GM18526 (cell line): ENCODE results near the gene RAPGEF4.

Experiments
- POLR2A ChIP-seq: IDR thresholded peaks from 3 replicates; pipeline ENCODE4 v1.6.1; 2011; ENCODE audit not compliant: insufficient read length; ENCODE audit errors: extremely low read depth

RAPGEF4 gene

GRCh38 chr2:172735582-172736423, at the start of gene RAPGEF4:
Gene RAPGEF4 (plus strand): TSS chr2:172735845. CDS start chr2:172735984, 139 bp downstream.
- TF ChIP-seq POLR2A = no peak

- TF ChIP-seq POLR2A = no peak
Observed at GRCh38 chr2:172693037-172693436, 42.6 kb upstream of the RAPGEF4 start.

- no peak for TF ChIP-seq POLR2A
Observed at GRCh38 chr2:172693529-172694455, 41.9 kb upstream of the RAPGEF4 start.

- no peak for TF ChIP-seq POLR2A
Observed at GRCh38 chr2:172697296-172697695, 38.3 kb upstream of the RAPGEF4 start.

GRCh38 chr2:172698041-172698863, 37.4 kb upstream of the RAPGEF4 start:
- TF ChIP-seq POLR2A = no peak

- TF ChIP-seq POLR2A = no peak
Observed at GRCh38 chr2:172701250-172701649, 34.4 kb upstream of the RAPGEF4 start.

- TF ChIP-seq POLR2A = no peak
Observed at GRCh38 chr2:172702451-172702850, 33.2 kb upstream of the RAPGEF4 start.

- no peak for TF ChIP-seq POLR2A
Observed at GRCh38 chr2:172704072-172704936, 31.3 kb upstream of the RAPGEF4 start.

GRCh38 chr2:172705352-172705751, 30.3 kb upstream of the RAPGEF4 start:
- no peak for TF ChIP-seq POLR2A

- TF ChIP-seq POLR2A = no peak
Observed at GRCh38 chr2:172708247-172708646, 27.4 kb upstream of the RAPGEF4 start.

GRCh38 chr2:172709566-172710291, 25.9 kb upstream of the RAPGEF4 start:
- no peak for TF ChIP-seq POLR2A

- TF ChIP-seq POLR2A = no peak
Observed at GRCh38 chr2:172710584-172711047, 25.0 kb upstream of the RAPGEF4 start.

- TF ChIP-seq POLR2A = no peak
Observed at GRCh38 chr2:172711110-172711509, 24.5 kb upstream of the RAPGEF4 start.
